ENCODE results near the gene EIF4E3. TPM values are rescaled to one million over a fixed set of nuclear protein-coding genes. Genes with fewer than 3 reads are reported as not detected.

EIF4E3 gene
- total and polyA plus RNA-seq, 2 donors from 2014 or later: 10.5 to 37.1 TPM

- intact Hi-C loops (cut with DNase I): no loop called here
- Histone ChIP-seq H3K4me1 (ENCODE audit: control insufficient read depth in 2 of 3, insufficient read depth in 2 of 3, low read depth in 1 of 3, low read length in 3 of 3) (peaks cover 0 to 8% (median 7%) of the 10 kb centered on the region in 3 donors), H3K4me3 (ENCODE audit: low read length in 3 of 3) (no peak overlapping the region), H3K27me3 (ENCODE audit: control insufficient read depth, insufficient read depth, low read length) (no peaks in the 10 kb centered on the region), H3K9me3 (ENCODE audit: control insufficient read depth in 2 of 3, insufficient read depth in 1 of 3, low read length in 3 of 3) (no peaks in the 10 kb centered on the region), H3K36me3 (ENCODE audit: control insufficient read depth in 2 of 3, insufficient read depth in 3 of 3, low read length in 3 of 3) (peaks cover 0 to 3% (median 0%) of the 10 kb centered on the region in 3 donors), H3K9ac (ENCODE audit: low read length in 3 of 3) (no peak overlapping the region), H3K27ac (ENCODE audit: low read depth in 2 of 2, low read length in 2 of 2) (no peak overlapping the region)
- peak; percentile 95 for FAIRE-seq
- peak; percentile 76 for TF ChIP-seq CTCF (IDR thresholded peaks at IDR 0.05; ENCODE audit: borderline replicate concordance, extremely low read depth, insufficient read depth)
- DNase-seq: peak in 2 of 5 donors; percentile 56 to 79
Observed at GRCh38 chr3:71710906-71711494, 14.2 kb downstream of the EIF4E3 start.

GRCh38 chr3:71709908-71710511, 15.2 kb downstream of the EIF4E3 start:
- FAIRE-seq (no peak), DNase-seq (no peak)
- Histone ChIP-seq H3K36me3 (ENCODE audit: control insufficient read depth in 2 of 3, insufficient read depth in 3 of 3, low read length in 3 of 3) (peaks cover 0 to 3% (median 0%) of the 10 kb centered on the region in 3 donors), H3K4me3 (ENCODE audit: low read length in 3 of 3) (no peak overlapping the region), H3K9ac (ENCODE audit: low read length in 3 of 3) (no peak overlapping the region), H3K27me3 (ENCODE audit: control insufficient read depth, insufficient read depth, low read length) (no peaks in the 10 kb centered on the region), H3K27ac (ENCODE audit: low read depth in 2 of 2, low read length in 2 of 2) (no peak overlapping the region), H3K4me1 (ENCODE audit: control insufficient read depth in 2 of 3, insufficient read depth in 2 of 3, low read depth in 1 of 3, low read length in 3 of 3) (peaks cover 0 to 8% (median 8%) of the 10 kb centered on the region in 3 donors), H3K9me3 (ENCODE audit: control insufficient read depth in 2 of 3, insufficient read depth in 1 of 3, low read length in 3 of 3) (no peaks in the 10 kb centered on the region)
- intact Hi-C loops (cut with DNase I): no loop called here
- no peak for TF ChIP-seq CTCF (IDR thresholded peaks at IDR 0.05; ENCODE audit: borderline replicate concordance, extremely low read depth, insufficient read depth)

GRCh38 chr3:71708476-71709105, 16.6 kb downstream of the EIF4E3 start:
- peaks cover 0 to 3% (median 0%) of the 10 kb centered on the region in 3 donors for H3K36me3 ChIP-seq (ENCODE audit: control insufficient read depth in 2 of 3, insufficient read depth in 3 of 3, low read length in 3 of 3)
- TF ChIP-seq CTCF (IDR thresholded peaks at IDR 0.05; ENCODE audit: borderline replicate concordance, extremely low read depth, insufficient read depth): no peak
- H3K27ac ChIP-seq (ENCODE audit: low read depth in 2 of 2, low read length in 2 of 2): no peak overlapping the region
- peaks cover 0 to 12% (median 8%) of the 10 kb centered on the region in 3 donors for H3K4me1 ChIP-seq (ENCODE audit: control insufficient read depth in 2 of 3, insufficient read depth in 2 of 3, low read depth in 1 of 3, low read length in 3 of 3)
- H3K4me3 ChIP-seq (ENCODE audit: low read length in 3 of 3): no peak overlapping the region
- intact Hi-C loops (cut with DNase I): no loop called here
- no peak for FAIRE-seq
- H3K9me3 ChIP-seq (ENCODE audit: control insufficient read depth in 2 of 3, insufficient read depth in 1 of 3, low read length in 3 of 3): no peaks in the 10 kb centered on the region
- H3K27me3 ChIP-seq (ENCODE audit: control insufficient read depth, insufficient read depth, low read length): no peaks in the 10 kb centered on the region
- H3K9ac ChIP-seq (ENCODE audit: low read length in 3 of 3): no peak overlapping the region
- DNase-seq: no peak

All from kidney (tissue), 14 donors.